ENCODE results near the gene MORC1.
A peak's percentile ranks its signal among the peaks of the same experiment; 100 is the strongest.

- no peak for TF ChIP-seq POLR2AphosphoS5 (IDR thresholded peaks at IDR 0.05)
- TF ChIP-seq CTCF (IDR thresholded peaks at IDR 0.05), result peak in 3 of 4 experiments; percentile 29 to 61 (median 32)
- no peak for TF ChIP-seq POLR2A (IDR thresholded peaks at IDR 0.05)
Observed at GRCh38 chr3:109023656-109024254, 94.2 kb downstream of the MORC1 start.
